Endothelial cell of umbilical vein (primary cell): Measurements from ENCODE around the gene MAP2K5.

Experiments
- CTCF ChIP-seq, 2 donors: IDR thresholded peaks; 1 replicate in 1 of 2; 2 replicates in 1 of 2; pipeline ENCODE4 v1.5.1; 2011; ENCODE audit warnings: low read length in 2 of 2, mild to moderate bottlenecking in 2 of 2, moderate library complexity in 2 of 2, control low read depth in 1 of 2, inconsistent platforms in 1 of 2, low read depth in 1 of 2; ENCODE audit not compliant: insufficient read depth in 1 of 2; ENCODE audit errors: extremely low read depth in 1 of 2
- JUN ChIP-seq: IDR thresholded peaks from 2 replicates; pipeline ENCODE4 v1.6.1; 2011; ENCODE audit warnings: borderline replicate concordance, low read depth; ENCODE audit not compliant: insufficient read length, insufficient read depth
- MYC ChIP-seq: IDR thresholded peaks from one replicate; pipeline ENCODE4 v1.6.1; 2011; ENCODE audit warnings: mild to moderate bottlenecking, low read depth, low read length
- POLR2A ChIP-seq: IDR thresholded peaks from 2 replicates; pipeline ENCODE4 v1.6.1; 2012; ENCODE audit warnings: low read depth, mild to moderate bottlenecking, control low read depth, low read length
- POLR2AphosphoS5 ChIP-seq: IDR thresholded peaks from 2 replicates; pipeline ENCODE4 v1.6.1; 2012; ENCODE audit warnings: low read depth, mild to moderate bottlenecking, control low read depth, low read length, moderate library complexity; ENCODE audit not compliant: insufficient read depth

- TF ChIP-seq CTCF (IDR thresholded peaks at IDR 0.05; ENCODE audit: extremely low read depth in 1 of 2, insufficient read depth in 1 of 2, low read depth in 1 of 2, low read length in 2 of 2) (no peak), JUN (no peak), POLR2AphosphoS5 (no peak), MYC (no peak), POLR2A (no peak)
Observed at GRCh38 chr15:67594770-67595169, 52.3 kb downstream of the MAP2K5 start.
